ENCODE results near the gene UGT1A8. TPM values are rescaled to one million over a fixed set of nuclear protein-coding genes. Genes with fewer than 3 reads are reported as not detected.
"Not testable (repeated sequence)": the region's sequence is repeated elsewhere in the genome, so short reads cannot be mapped to it uniquely, and the experiment has no call there.

UGT1A8 gene
- total RNA-seq, 1 donor = not detected

GRCh38 chr2:233605680-233606079 lies 11.8 kb upstream of the UGT1A8 start:
- H3K9me3 ChIP-seq (ENCODE audit: low read depth, low read length) = peaks cover 5% of the 10 kb centered on the region
- H3K27me3 ChIP-seq (ENCODE audit: insufficient read depth, low read length) = peaks cover 8% of the 10 kb centered on the region
- no peaks in the 10 kb centered on the region for H3K4me1 ChIP-seq (ENCODE audit: insufficient read depth, low read length)
- no peak overlapping the region for H3K4me3 ChIP-seq (ENCODE audit: low read length)

DNA sequence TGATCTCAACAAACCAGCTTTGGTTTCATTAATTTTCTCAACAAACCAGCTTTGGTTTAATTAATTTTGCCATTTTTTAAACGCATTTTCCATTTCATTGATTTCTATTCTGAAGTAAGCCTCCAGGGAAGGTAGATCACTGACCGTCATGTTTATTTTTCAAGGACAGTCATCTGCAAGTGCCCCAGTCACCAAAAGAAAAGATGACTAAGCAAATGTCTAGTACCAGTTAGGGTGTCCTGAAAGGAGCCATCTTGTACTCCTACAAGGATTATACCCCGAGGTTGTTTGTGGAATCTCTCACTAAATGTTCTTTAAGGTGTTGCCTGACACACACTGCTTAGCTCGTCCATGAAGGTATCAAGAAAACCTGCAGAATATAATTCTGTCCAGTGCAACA lies 6.1 kb upstream of the UGT1A8 start:
- Histone ChIP-seq H3K27me3 (ENCODE audit: insufficient read depth, low read length) (no peaks in the 10 kb centered on the region), H3K9me3 (ENCODE audit: low read depth, low read length) (peaks cover 8% of the 10 kb centered on the region)

DNA sequence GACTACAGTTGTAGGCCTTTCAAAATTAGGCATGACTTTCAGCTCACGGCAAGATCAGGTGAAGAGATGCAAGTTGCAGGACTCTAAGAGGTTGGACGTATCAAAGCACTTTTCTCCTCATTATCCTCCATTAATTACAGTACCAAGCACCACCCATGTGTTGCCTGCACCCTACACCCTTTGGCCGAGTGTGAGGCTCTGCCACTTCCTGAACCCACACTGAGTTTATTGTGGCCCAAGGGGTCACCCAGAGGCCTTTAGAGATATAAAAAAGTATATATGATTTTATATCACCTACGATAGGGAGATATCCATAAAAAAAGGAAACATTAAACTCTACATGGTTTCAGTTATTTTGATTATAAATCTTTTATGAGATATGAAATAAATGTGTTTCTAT lies 2.8 kb downstream of the UGT1A8 start:
- Histone ChIP-seq H3K4me1 (ENCODE audit: insufficient read depth, low read length) (no peaks in the 10 kb centered on the region), H3K9me3 (ENCODE audit: low read depth, low read length) (no peaks in the 10 kb centered on the region), H3K27me3 (ENCODE audit: insufficient read depth, low read length) (peaks cover 8% of the 10 kb centered on the region), H3K4me3 (ENCODE audit: low read length) (no peak overlapping the region)

More for the DNA sequence above, 6.1 kb upstream of the UGT1A8 start:
- no peaks in the 10 kb centered on the region for H3K4me1 ChIP-seq (ENCODE audit: insufficient read depth, low read length)
- H3K4me3 ChIP-seq (ENCODE audit: low read length) = no peak overlapping the region

DNA sequence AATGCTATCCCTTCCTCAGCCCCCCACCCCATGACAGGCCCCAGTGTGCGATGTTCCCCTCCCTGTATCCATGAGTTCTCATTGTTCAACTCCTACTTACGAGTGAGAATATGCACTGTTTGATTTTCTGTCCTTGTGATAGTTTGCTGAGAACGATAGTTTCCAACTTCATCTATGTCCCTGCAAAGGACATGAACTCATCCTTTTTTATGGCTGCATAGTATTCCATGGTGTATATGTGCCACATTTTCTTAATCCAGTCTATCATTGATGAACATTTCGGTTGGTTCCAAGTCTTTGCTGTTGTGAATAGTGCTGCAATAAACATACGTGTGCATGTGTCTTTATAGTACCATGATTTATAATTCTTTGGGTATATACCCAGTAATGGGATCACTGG lies 4.4 kb downstream of the UGT1A8 start:
- H3K9me3 ChIP-seq (ENCODE audit: low read depth, low read length); H3K4me1 ChIP-seq (ENCODE audit: insufficient read depth, low read length); H3K27me3 ChIP-seq (ENCODE audit: insufficient read depth, low read length); H3K4me3 ChIP-seq (ENCODE audit: low read length): not testable (repeated sequence)

- no peak overlapping the region for H3K4me3 ChIP-seq (ENCODE audit: low read length)
- H3K27me3 ChIP-seq (ENCODE audit: insufficient read depth, low read length) = peaks cover 12% of the 10 kb centered on the region
- H3K9me3 ChIP-seq (ENCODE audit: low read depth, low read length) = no peaks in the 10 kb centered on the region
- H3K4me1 ChIP-seq (ENCODE audit: insufficient read depth, low read length) = no peaks in the 10 kb centered on the region
Measured at GRCh38 chr2:233627331-233628025, 10.0 kb downstream of the UGT1A8 start.

DNA sequence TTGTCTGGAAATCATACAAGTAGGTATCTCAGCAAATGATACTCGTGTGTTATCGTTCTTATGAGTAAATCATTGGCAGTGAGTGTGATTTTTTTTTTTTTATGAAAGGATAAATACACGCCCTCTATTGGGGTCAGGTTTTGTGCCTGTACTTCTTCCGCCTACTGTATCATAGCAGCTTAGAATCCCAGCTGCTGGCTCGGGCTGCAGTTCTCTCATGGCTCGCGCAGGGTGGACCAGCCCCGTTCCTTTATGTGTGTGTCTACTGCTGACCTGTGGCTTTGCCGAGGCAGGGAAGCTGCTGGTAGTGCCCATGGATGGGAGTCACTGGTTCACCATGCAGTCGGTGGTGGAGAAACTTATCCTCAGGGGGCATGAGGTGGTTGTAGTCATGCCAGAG lies 18.9 kb downstream of the UGT1A8 start, which contains the start of gene UGT1A10:
Gene UGT1A10 (plus strand): TSS at position 143 of the 400 bp plus-strand sequence. CDS start 75 bp downstream, at position 218.
- H3K4me3 ChIP-seq (ENCODE audit: low read length); H3K9me3 ChIP-seq (ENCODE audit: low read depth, low read length); H3K27me3 ChIP-seq (ENCODE audit: insufficient read depth, low read length); H3K4me1 ChIP-seq (ENCODE audit: insufficient read depth, low read length): not testable (repeated sequence)

DNA sequence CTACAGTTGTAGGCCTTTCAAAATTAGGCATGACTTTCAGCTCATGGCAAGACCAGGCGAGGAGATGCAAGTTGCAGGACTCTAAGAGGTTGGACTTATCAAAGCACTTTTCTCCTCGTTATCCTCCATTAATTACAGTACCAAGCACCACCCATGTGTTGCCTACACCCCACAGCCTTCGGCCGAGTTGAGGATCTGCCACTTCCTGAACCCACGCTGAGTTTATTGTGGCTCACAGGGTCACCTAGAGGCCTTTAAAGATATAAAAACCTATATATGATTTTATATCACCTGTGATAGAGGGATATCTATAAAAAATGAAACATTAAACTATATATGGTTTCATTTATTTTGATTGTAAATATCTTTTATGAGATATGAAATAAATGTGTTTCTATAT lies 21.4 kb downstream of the UGT1A8 start:
- H3K4me3 ChIP-seq (ENCODE audit: low read length) = no peak overlapping the region
- no peaks in the 10 kb centered on the region for H3K9me3 ChIP-seq (ENCODE audit: low read depth, low read length)
- H3K27me3 ChIP-seq (ENCODE audit: insufficient read depth, low read length) = no peaks in the 10 kb centered on the region
- H3K4me1 ChIP-seq (ENCODE audit: insufficient read depth, low read length) = no peaks in the 10 kb centered on the region

DNA sequence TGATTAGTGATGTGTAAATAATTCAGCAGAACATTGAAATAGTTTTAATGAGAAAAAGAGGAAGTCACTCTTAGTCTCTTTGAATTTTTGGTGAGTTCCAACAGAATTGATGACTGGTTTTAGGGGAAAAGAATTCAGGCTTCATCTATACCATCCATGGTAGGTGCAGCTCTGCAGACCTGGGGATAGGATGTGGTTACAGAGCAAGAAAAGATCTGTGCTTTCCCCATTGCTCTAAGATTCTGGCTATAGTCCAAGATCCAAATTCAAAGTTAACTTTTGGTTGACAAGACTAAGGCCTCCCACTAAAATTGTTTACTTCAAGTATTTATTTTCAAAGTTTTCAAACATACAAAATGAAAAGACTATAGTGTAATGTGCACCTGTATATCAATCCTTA lies 22.4 kb downstream of the UGT1A8 start:
- H3K4me3 ChIP-seq (ENCODE audit: low read length) = no peak overlapping the region
- H3K4me1 ChIP-seq (ENCODE audit: insufficient read depth, low read length) = no peaks in the 10 kb centered on the region
- H3K9me3 ChIP-seq (ENCODE audit: low read depth, low read length) = no peaks in the 10 kb centered on the region
- no peaks in the 10 kb centered on the region for H3K27me3 ChIP-seq (ENCODE audit: insufficient read depth, low read length)

DNA sequence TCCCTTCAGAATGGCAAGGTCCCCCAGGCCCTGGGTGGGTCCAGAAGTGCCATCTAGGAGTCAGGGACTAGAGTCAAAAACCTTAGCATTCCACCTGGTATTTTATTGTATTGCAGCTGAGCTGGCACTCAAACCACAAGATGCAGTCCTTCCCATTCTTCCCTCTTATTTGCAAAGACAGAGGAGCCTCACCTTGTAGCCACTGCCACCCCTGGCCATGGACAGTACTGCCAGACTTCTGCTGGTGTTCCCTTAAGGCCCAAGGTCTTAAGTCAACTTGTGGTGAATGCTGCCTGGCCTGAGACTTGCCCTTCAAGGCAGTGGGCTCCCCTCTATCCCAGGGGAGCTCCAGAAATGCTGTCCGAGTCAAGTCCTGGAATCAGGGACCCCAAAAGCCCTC lies 25.7 kb downstream of the UGT1A8 start:
- H3K27me3 ChIP-seq (ENCODE audit: insufficient read depth, low read length) = no peaks in the 10 kb centered on the region
- no peaks in the 10 kb centered on the region for H3K9me3 ChIP-seq (ENCODE audit: low read depth, low read length)
- H3K4me3 ChIP-seq (ENCODE audit: low read length) = no peak overlapping the region
- H3K4me1 ChIP-seq (ENCODE audit: insufficient read depth, low read length) = no peaks in the 10 kb centered on the region

DNA sequence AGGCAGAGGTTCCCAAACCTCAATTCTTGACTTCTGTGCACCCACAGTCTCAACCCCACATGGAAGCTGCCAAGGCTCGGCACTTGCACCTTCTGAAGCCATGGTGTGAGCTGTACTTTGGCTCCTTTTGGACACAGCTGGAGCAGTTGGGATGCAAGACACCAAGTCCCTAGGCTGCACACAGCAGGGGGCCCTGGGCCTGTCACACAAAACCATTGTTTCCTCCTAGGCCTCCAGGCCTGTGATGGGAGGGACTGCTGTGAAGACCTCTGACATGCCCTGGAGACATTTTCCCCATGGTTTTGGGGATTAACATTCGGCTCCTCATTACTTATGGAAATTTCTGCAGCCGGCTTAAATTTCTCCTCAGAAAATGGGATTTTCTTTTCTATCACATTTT lies 28.6 kb downstream of the UGT1A8 start:
- H3K4me1 ChIP-seq (ENCODE audit: insufficient read depth, low read length); H3K27me3 ChIP-seq (ENCODE audit: insufficient read depth, low read length); H3K9me3 ChIP-seq (ENCODE audit: low read depth, low read length); H3K4me3 ChIP-seq (ENCODE audit: low read length): not testable (repeated sequence)

- H3K27me3 ChIP-seq (ENCODE audit: insufficient read depth, low read length) = peaks cover 6% of the 10 kb centered on the region
- H3K9me3 ChIP-seq (ENCODE audit: low read depth, low read length) = no peaks in the 10 kb centered on the region
- H3K4me1 ChIP-seq (ENCODE audit: insufficient read depth, low read length) = no peaks in the 10 kb centered on the region
- no peak overlapping the region for H3K4me3 ChIP-seq (ENCODE audit: low read length)
Measured at GRCh38 chr2:233650981-233651380, 33.5 kb downstream of the UGT1A8 start.

- Histone ChIP-seq H3K9me3 (ENCODE audit: low read depth, low read length) (no peaks in the 10 kb centered on the region), H3K27me3 (ENCODE audit: insufficient read depth, low read length) (peaks cover 6% of the 10 kb centered on the region), H3K4me1 (ENCODE audit: insufficient read depth, low read length) (no peaks in the 10 kb centered on the region), H3K4me3 (ENCODE audit: low read length) (no peak overlapping the region)
Measured at GRCh38 chr2:233651430-233651829, 34.0 kb downstream of the UGT1A8 start.

GRCh38 chr2:233654501-233654900 lies 37.1 kb downstream of the UGT1A8 start:
- Histone ChIP-seq H3K4me3 (ENCODE audit: low read length) (no peak overlapping the region), H3K27me3 (ENCODE audit: insufficient read depth, low read length) (peaks cover 6% of the 10 kb centered on the region), H3K4me1 (ENCODE audit: insufficient read depth, low read length) (no peaks in the 10 kb centered on the region), H3K9me3 (ENCODE audit: low read depth, low read length) (no peaks in the 10 kb centered on the region)

DNA sequence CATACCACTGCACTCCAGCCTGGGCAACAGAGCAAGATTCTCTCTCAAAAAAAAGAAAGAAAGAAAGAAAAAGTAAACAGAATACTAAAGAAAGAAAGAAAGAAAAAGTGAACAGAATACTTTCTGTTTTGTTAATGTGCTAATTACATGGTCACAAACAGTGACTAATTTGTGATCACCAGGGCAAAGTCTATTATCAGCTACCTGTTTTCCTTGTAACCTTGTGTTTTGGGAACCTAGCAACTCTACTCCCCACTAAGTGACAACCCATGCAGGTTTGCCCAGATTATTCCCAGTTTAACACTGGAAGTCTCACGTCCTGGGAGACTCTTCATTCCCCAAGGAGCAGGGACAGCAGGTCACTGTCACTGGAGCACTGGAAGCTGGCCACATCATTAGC lies 37.6 kb downstream of the UGT1A8 start:
- H3K9me3 ChIP-seq (ENCODE audit: low read depth, low read length) = no peaks in the 10 kb centered on the region
- no peaks in the 10 kb centered on the region for H3K4me1 ChIP-seq (ENCODE audit: insufficient read depth, low read length)
- H3K27me3 ChIP-seq (ENCODE audit: insufficient read depth, low read length) = peaks cover 6% of the 10 kb centered on the region
- no peak overlapping the region for H3K4me3 ChIP-seq (ENCODE audit: low read length)

DNA sequence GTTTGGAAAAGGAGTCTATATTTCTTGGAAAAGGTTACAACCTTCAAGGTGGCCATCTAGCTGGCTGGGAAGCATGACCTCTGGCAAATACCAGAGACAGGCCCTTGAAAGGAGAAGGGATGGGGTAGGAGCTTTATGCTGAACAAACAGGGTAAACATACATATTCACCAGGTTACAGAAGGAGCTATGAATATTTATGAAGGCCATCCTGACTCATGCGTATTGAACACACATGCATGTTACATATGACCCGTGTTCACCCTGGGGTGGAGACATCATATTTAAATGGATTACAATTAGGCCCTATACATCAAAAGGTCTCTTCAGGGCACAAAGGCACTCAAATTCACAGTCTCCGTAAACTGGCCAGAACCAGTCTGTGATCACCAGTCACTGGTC lies 38.5 kb downstream of the UGT1A8 start:
- H3K4me3 ChIP-seq (ENCODE audit: low read length); H3K4me1 ChIP-seq (ENCODE audit: insufficient read depth, low read length); H3K27me3 ChIP-seq (ENCODE audit: insufficient read depth, low read length); H3K9me3 ChIP-seq (ENCODE audit: low read depth, low read length): not testable (repeated sequence)

GRCh38 chr2:233656443-233656842 lies 39.0 kb downstream of the UGT1A8 start:
- H3K27me3 ChIP-seq (ENCODE audit: insufficient read depth, low read length) = peaks cover 3% of the 10 kb centered on the region
- no peak overlapping the region for H3K4me3 ChIP-seq (ENCODE audit: low read length)
- H3K4me1 ChIP-seq (ENCODE audit: insufficient read depth, low read length) = no peaks in the 10 kb centered on the region
- no peaks in the 10 kb centered on the region for H3K9me3 ChIP-seq (ENCODE audit: low read depth, low read length)
